Calu3 (cell line): ENCODE measurements around the gene TNS2. TPM values are rescaled to one million over a fixed set of nuclear protein-coding genes. Genes with fewer than 3 reads are reported as not detected.

Experiments used
- BruUV-seq: library from RNA; stranded (reverse); fragments of 400-500 nt; replicated peaks from 2 replicates; lab custom pipeline; 2021; lab: Mats Ljungman, UMichigan
- CTCF ChIA-PET: fragments of 300-600 bp; sonication (Branson Sonifier 250); formaldehyde crosslinking; loops from one replicate; lab custom pipeline; 2022; ENCODE audit warnings: antibody characterized with exemption; lab: Charles Lee
- DNase-seq: peaks from one replicate; pipeline ENCODE4 v3.0.0; 2022
- H3K27ac Mint-ChIP-seq: one replicate; pipeline ENCODE4 v1.8.0; 2022; ENCODE audit warnings: mixed read lengths; ENCODE audit not compliant: unreplicated experiment
- H3K27me3 Mint-ChIP-seq: one replicate; pipeline ENCODE4 v1.8.0; 2022; ENCODE audit warnings: mixed read lengths; ENCODE audit not compliant: unreplicated experiment
- H3K36me3 Mint-ChIP-seq: one replicate; pipeline ENCODE4 v1.8.0; 2022; ENCODE audit warnings: mild to moderate bottlenecking, moderate library complexity, mixed read lengths; ENCODE audit not compliant: insufficient read depth, unreplicated experiment
- H3K4me1 Mint-ChIP-seq: one replicate; pipeline ENCODE4 v1.8.0; 2022; ENCODE audit warnings: mild to moderate bottlenecking, low read depth, mixed read lengths; ENCODE audit not compliant: unreplicated experiment
- H3K4me3 Mint-ChIP-seq: one replicate; pipeline ENCODE4 v1.8.0; 2022; ENCODE audit warnings: mild to moderate bottlenecking, low read depth, moderate library complexity, mixed read lengths; ENCODE audit not compliant: unreplicated experiment
- H3K9me3 Mint-ChIP-seq: one replicate; pipeline ENCODE4 v1.8.0; 2022; ENCODE audit warnings: low read depth, mixed read lengths; ENCODE audit not compliant: unreplicated experiment
- CTCF ChIP-seq: fragments of 200-600 bp; IDR thresholded peaks from one replicate; pipeline ENCODE4 v1.8.0; 2022; ENCODE audit warnings: antibody characterized with exemption; ENCODE audit not compliant: unreplicated experiment
- intact Hi-C: fragments of 100-400 bp; cut with micrococcal nuclease; formaldehyde crosslinking; loops from one replicate; pipeline ENCODE4 v1.10.0; 2022; ENCODE audit not compliant: unreplicated experiment
- total RNA-seq: library from RNA; stranded (reverse); gene quantifications from 2 replicates; pipeline ENCODE4 v1.2.3, GENCODE V29; 2022

TNS2 gene
- total RNA-seq, 1 experiment from 2014 or later, result 1.3 TPM

GRCh38 chr12:53054112-53054878 is 4.4 kb downstream of the TNS2 start:
- BruUV-seq, result no TSS peak
- Mint-ChIP-seq H3K36me3 (peaks cover 27% of the 10 kb centered on the region), H3K4me1 (peaks cover 2% of the 10 kb centered on the region), H3K27ac (peak overlapping the region; percentile 86), H3K9me3 (no peaks in the 10 kb centered on the region), H3K4me3 (peak overlapping the region; percentile 96), H3K27me3 (peaks cover 21% of the 10 kb centered on the region)
- DNase-seq, result peak; percentile 89
- TF ChIP-seq CTCF, result no peak
- CTCF ChIA-PET, result interaction anchor here (0.6 to 1.5 kb wide), 11 partner anchors 10 to 290 kb away, joined by 3 to 7 read pairs (median 4); partner anchors contain the start of genes EIF4B and SPRYD3
- intact Hi-C loops, result no loop called here

DNA sequence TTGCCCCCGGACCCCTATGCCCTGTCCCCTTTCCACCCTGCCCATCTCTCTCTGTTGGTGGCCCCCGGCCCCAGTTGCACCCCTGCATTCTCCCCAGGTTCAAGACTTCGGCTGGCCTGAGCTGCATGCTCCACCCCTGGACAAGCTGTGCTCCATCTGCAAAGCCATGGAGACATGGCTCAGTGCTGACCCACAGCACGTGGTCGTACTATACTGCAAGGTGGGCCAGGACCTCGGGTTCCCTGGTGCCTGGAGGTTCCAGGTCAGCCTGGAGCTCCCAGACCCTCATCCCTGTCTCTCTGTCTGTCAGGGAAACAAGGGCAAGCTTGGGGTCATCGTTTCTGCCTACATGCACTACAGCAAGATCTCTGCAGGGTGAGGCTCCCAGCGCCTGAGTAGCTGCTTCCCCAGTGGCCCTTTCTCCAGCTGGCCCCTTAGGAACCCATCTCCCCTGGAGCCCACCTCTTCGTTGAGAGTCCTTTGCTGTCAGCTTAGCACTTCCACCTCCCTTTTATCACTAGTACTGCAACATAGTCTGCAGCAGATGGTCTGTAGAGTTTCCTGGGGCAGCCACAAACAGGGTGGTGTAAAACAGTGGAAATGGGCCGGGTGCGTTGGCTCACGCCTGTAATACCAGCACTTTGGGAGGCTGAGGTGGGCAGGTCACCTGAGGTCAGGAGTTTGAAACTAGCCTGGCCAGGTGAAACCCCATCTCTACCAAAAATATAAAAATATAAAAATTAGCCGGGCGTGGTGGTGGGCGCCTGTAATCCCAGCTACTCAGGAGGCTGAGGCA is 5.8 kb downstream of the TNS2 start:
- no peaks in the 10 kb centered on the region for H3K9me3 Mint-ChIP-seq
- DNase-seq, result no peak
- BruUV-seq, result no TSS peak
- CTCF ChIA-PET, result interaction anchor here (0.5 to 1.4 kb wide), 2 partner anchors 8 to 749 kb away, joined by 3 to 5 read pairs; no protein-coding TSS in a partner anchor
- intact Hi-C loops, result no loop called here
- peaks cover 21% of the 10 kb centered on the region for H3K27me3 Mint-ChIP-seq
- H3K27ac Mint-ChIP-seq, result no peak overlapping the region
- no peak for TF ChIP-seq CTCF
- H3K4me1 Mint-ChIP-seq, result no peaks in the 10 kb centered on the region
- no peak overlapping the region for H3K4me3 Mint-ChIP-seq
- H3K36me3 Mint-ChIP-seq, result peaks cover 27% of the 10 kb centered on the region

DNA sequence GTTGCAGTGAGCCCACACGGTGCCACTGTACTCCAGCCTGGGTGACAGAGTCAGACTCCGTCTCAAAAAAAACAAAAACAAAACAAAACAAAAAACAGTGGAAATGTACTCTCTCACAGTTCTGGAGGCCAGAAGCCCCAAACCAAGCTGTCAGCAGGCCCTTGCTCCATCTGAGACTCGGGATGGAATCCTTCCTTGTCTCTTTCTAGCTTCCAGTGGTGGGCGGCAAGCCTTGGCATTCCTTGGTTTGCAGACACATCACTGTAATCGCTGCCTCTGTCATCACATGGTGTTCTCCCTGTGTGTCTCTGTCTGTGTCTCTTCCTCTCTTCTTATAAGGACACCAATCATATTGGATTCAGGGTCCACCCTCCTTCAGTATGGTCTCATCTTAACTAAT is 6.4 kb downstream of the TNS2 start:
- Mint-ChIP-seq H3K27ac (no peak overlapping the region), H3K27me3 (peaks cover 21% of the 10 kb centered on the region), H3K4me3 (no peak overlapping the region), H3K9me3 (no peaks in the 10 kb centered on the region), H3K36me3 (peaks cover 29% of the 10 kb centered on the region), H3K4me1 (peaks cover 4% of the 10 kb centered on the region)
- no peak for DNase-seq
- intact Hi-C loops, result no loop called here
- TF ChIP-seq CTCF, result no peak
- BruUV-seq, result no TSS peak
- CTCF ChIA-PET, result no interaction called here

- Mint-ChIP-seq H3K27me3 (peaks cover 21% of the 10 kb centered on the region), H3K4me3 (no peak overlapping the region), H3K9me3 (no peaks in the 10 kb centered on the region), H3K36me3 (peaks cover 33% of the 10 kb centered on the region), H3K27ac (peak overlapping the region; percentile 16), H3K4me1 (peaks cover 10% of the 10 kb centered on the region)
- no peak for TF ChIP-seq CTCF
- CTCF ChIA-PET, result interaction anchor here (0.6 kb wide), 1 partner anchor 350 kb away, joined by 3 read pairs; no protein-coding TSS in a partner anchor
- no TSS peak for BruUV-seq
- intact Hi-C loops, result no loop called here
- no peak for DNase-seq
Measured at GRCh38 chr12:53056901-53057300, 7.0 kb downstream of the TNS2 start.
